ENCODE measurements around the gene CHCHD1. TPM values are rescaled to one million over a fixed set of nuclear protein-coding genes. Genes with fewer than 3 reads are reported as not detected.
"Not testable (repeated sequence)": the region's sequence is repeated elsewhere in the genome, so short reads cannot be mapped to it uniquely, and the experiment has no call there.

Gene CHCHD1
- total RNA-seq, 1 donor from 2014 or later = 21.1 TPM

DNA sequence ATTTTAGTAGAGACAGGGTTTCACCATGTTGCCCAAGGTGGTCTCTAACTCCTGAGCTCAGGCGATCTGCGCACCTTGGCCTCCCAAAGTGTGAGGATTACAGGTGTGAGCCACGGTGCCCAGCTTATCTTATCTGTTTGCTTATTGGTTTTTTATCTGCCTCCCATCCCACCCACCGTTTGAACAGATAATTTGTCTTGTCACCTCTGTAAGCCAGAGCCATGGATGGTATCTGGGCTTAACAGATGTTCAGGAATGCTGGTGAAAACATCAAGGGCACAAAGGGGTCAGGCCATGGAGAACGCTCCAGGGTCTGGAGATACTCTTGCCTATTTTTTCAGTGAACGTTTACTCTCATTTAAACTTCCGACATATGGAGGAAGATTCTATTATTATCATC lies 41.5 kb downstream of the CHCHD1 start:
- Histone ChIP-seq H3K4me3 (no peak overlapping the region), H3K27ac (no peak overlapping the region), H3K4me1 (peaks cover 18% of the 10 kb centered on the region), H3K27me3 (ENCODE audit: low read depth) (no peaks in the 10 kb centered on the region), H3K36me3 (peaks cover 67% of the 10 kb centered on the region), H3K9me3 (no peaks in the 10 kb centered on the region)
- TF ChIP-seq, protein P1, sequence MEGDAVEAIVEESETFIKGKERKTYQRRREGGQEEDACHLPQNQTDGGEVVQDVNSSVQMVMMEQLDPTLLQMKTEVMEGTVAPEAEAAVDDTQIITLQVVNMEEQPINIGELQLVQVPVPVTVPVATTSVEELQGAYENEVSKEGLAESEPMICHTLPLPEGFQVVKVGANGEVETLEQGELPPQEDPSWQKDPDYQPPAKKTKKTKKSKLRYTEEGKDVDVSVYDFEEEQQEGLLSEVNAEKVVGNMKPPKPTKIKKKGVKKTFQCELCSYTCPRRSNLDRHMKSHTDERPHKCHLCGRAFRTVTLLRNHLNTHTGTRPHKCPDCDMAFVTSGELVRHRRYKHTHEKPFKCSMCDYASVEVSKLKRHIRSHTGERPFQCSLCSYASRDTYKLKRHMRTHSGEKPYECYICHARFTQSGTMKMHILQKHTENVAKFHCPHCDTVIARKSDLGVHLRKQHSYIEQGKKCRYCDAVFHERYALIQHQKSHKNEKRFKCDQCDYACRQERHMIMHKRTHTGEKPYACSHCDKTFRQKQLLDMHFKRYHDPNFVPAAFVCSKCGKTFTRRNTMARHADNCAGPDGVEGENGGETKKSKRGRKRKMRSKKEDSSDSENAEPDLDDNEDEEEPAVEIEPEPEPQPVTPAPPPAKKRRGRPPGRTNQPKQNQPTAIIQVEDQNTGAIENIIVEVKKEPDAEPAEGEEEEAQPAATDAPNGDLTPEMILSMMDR (IDR thresholded peaks at IDR 0.05) = no peak
- ATAC-seq (no peak), DNase-seq (no peak)
- intact Hi-C loops (cut with DNase I) = no loop called here

- Histone ChIP-seq H3K9me3 (no peaks in the 10 kb centered on the region), H3K36me3 (peaks cover 67% of the 10 kb centered on the region), H3K4me3 (no peak overlapping the region), H3K27me3 (ENCODE audit: low read depth) (no peaks in the 10 kb centered on the region), H3K27ac (no peak overlapping the region), H3K4me1 (peaks cover 10% of the 10 kb centered on the region)
- DNase-seq (no peak), ATAC-seq (no peak)
- TF ChIP-seq, protein P1 (IDR thresholded peaks at IDR 0.05) = no peak
- intact Hi-C loops (cut with DNase I) = no loop called here
These were observed 42.4 kb downstream of the CHCHD1 start for GRCh38 chr10:73824146-73824725.

DNA sequence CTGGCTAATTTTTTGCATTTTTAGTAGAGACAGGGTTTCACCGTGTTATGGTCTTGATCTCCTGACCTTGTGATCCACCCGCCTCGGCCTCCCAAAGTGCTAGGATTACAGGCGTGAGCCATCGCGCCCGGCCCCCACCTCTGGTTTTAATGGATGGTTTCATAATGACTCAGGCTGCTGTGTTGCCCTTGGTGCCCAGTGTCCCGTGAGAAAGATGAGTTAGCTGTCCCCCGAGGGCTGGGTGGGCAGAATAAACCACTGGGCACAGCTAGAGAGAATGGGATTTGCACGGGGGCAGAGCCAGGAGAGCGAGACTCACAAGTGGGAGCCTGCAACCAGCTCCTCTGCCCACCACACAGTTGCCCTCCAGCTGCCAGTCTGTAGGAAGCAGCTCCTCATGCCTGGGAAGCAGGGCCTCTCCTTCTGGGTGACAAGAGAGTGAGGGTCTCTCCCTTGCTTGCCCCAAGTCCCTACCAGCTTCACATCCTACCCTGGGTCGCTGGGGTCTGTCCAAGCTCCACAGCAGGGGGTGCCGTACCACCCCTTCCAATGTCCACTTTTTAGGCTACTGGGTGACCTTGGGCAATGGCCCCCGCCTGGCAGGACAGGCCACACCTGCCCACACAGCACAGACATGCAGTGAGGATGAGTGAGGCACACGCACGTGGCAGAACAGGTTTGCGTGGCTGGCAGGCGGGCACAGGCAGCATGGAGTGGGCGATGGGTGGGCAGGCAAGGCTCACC lies 45.7 kb downstream of the CHCHD1 start:
- H3K4me3 ChIP-seq = no peak overlapping the region
- no peak for DNase-seq
- no peaks in the 10 kb centered on the region for H3K4me1 ChIP-seq
- no peaks in the 10 kb centered on the region for H3K9me3 ChIP-seq
- TF ChIP-seq, protein P1 (IDR thresholded peaks at IDR 0.05) = no peak
- no peaks in the 10 kb centered on the region for H3K27me3 ChIP-seq (ENCODE audit: low read depth)
- intact Hi-C loops (cut with DNase I) = no loop called here
- no peak for ATAC-seq
- H3K36me3 ChIP-seq = peaks cover 60% of the 10 kb centered on the region
- H3K27ac ChIP-seq = no peak overlapping the region

- H3K9me3 ChIP-seq = no peaks in the 10 kb centered on the region
- TF ChIP-seq, protein P1 (IDR thresholded peaks at IDR 0.05) = no peak
- H3K4me1 ChIP-seq = no peaks in the 10 kb centered on the region
- H3K27ac ChIP-seq = no peak overlapping the region
- intact Hi-C loops (cut with DNase I) = no loop called here
- H3K36me3 ChIP-seq = peaks cover 54% of the 10 kb centered on the region
- no peak overlapping the region for H3K4me3 ChIP-seq
- no peaks in the 10 kb centered on the region for H3K27me3 ChIP-seq (ENCODE audit: low read depth)
- no peak for ATAC-seq
- no peak for DNase-seq
These were observed 46.3 kb downstream of the CHCHD1 start for GRCh38 chr10:73828161-73828560.

GRCh38 chr10:73829090-73829489 lies 47.2 kb downstream of the CHCHD1 start:
- H3K27ac ChIP-seq; H3K4me1 ChIP-seq; H3K27me3 ChIP-seq (ENCODE audit: low read depth); H3K4me3 ChIP-seq; H3K9me3 ChIP-seq; intact Hi-C loops (cut with DNase I); ATAC-seq; DNase-seq: not testable (repeated sequence)
- H3K36me3 ChIP-seq = peaks cover 45% of the 10 kb centered on the region

Other genes with a start within 250 kb of the CHCHD1 start
- gene USP54, start 190.7 kb upstream of the CHCHD1 start, total RNA-seq = 97.4 TPM
- 2.9 TPM for gene MYOZ1, start 140.6 kb upstream of the CHCHD1 start, total RNA-seq
- 0.32 TPM for gene SYNPO2L, start 126.0 kb upstream of the CHCHD1 start, total RNA-seq
- 9.1 TPM for gene AGAP5, start 83.9 kb upstream of the CHCHD1 start, total RNA-seq
- 71.4 TPM for gene SEC24C, start 37.7 kb upstream of the CHCHD1 start, total RNA-seq
- 125 TPM for gene ZSWIM8, start 3.6 kb downstream of the CHCHD1 start, total RNA-seq
- gene NDST2, start 29.6 kb downstream of the CHCHD1 start, total RNA-seq = 32.3 TPM
- 38.4 TPM for gene CAMK2G, start 92.5 kb downstream of the CHCHD1 start, total RNA-seq
- 29.0 TPM for gene PLAU, start 129.1 kb downstream of the CHCHD1 start, total RNA-seq
- 106 TPM for gene VCL, start 216.1 kb downstream of the CHCHD1 start, total RNA-seq